Upper lobe of left lung (tissue), 4 donors: ENCODE results near the gene PML.
"Not testable (repeated sequence)": the region's sequence is repeated elsewhere in the genome, so short reads cannot be mapped to it uniquely, and the experiment has no call there.

ENCODE experiments used
- CTCF ChIP-seq, 6 experiments: fragments of 450-650 bp in 4 of 6; fragments of 200-600 bp in 2 of 6; sonication (generic) in 2 of 6; IDR thresholded peaks; one replicate each; pipeline ENCODE4 v1.5.1; 2016 to 2019; ENCODE audit warnings: antibody characterized with exemption in 6 of 6
- EP300 ChIP-seq, 4 donors: sonication (generic); formaldehyde crosslinking; IDR thresholded peaks; one replicate each; pipeline ENCODE4 v1.5.1; 2017; ENCODE audit warnings: antibody characterized with exemption in 4 of 4, control low read depth in 2 of 4
- POLR2A ChIP-seq, 4 donors: fragments of 450-650 bp; IDR thresholded peaks; one replicate each; pipeline ENCODE4 v1.5.1; 2016 to 2017; ENCODE audit warnings: antibody characterized with exemption in 4 of 4, mild to moderate bottlenecking in 2 of 4
- POLR2AphosphoS5 ChIP-seq, 2 donors: sonication (generic); formaldehyde crosslinking; IDR thresholded peaks; one replicate each; pipeline ENCODE4 v1.5.1; 2017; ENCODE audit warnings: antibody characterized with exemption in 2 of 2

GRCh38 chr15:74072614-74073337, 78.3 kb downstream of the PML start:
- TF ChIP-seq CTCF (IDR thresholded peaks at IDR 0.05) = peak in 1 of 6 experiments; percentile 21
- TF ChIP-seq POLR2AphosphoS5, POLR2A, EP300 (IDR thresholded peaks at IDR 0.05): not testable (repeated sequence)
